HPDE6-E6E7 (cell line): ENCODE measurements around the gene GRID1.

Experiments used
- DNase-seq: peaks from one replicate; pipeline ENCODE4 v3.0.0; 2011; ENCODE audit warnings: missing footprints; ENCODE audit errors: extremely low spot score

Gene GRID1

DNA sequence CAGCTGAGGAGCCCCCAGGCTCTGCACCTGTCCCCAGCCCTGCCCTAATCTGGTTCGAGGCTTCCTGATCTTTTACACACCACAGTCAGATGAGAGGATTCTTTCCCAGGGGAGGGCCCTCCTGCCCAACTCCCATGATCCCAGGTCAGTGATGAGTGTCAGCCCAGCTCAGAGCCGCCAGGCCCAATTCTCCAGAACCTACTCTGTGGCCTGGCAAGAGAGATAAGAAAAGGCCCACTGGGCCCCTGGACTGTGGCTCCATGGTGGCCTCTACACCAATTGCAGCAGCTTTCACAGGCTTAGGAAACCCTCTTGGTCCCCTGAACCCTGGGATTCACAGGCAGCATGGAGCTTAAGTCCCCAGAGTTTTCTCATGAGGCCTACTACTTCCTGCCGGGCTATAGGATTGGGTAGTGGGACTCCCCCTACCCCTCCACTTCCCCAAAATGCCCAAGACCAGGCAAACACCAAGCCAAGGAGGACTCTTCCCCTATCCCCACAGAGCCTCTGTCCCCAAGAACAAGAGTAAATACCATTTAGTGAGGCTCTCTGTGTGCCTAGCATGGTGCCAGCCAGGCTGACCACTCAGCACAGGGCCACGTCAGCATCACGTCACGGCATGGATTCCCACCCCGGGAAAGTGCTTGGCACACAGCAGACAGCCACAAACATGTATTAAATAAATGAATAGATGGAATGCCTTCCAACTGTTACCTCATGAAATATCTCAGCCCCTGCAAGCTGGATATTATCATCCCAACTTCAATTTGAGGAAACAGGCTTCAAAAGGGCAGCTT is 100.0 kb downstream of the GRID1 start:
- no peak for DNase-seq

DNA sequence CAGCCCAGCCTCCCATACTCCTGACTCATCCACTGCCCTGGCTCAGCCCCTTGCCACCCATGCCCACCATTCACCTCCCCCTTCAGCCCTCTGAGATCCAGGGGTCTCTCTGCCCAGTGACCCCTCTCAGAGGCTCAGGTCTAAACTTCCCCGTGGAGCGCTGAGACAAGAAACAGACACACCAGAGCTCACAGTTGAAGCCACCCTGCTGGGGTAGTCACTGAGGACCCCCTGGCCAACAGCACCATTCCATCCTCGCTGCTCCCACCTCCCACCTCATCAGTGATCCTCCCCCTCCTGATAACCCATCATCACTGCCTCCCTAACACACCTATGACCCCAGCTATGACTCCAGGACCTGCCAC is 100.7 kb downstream of the GRID1 start:
- DNase-seq, result no peak

DNA sequence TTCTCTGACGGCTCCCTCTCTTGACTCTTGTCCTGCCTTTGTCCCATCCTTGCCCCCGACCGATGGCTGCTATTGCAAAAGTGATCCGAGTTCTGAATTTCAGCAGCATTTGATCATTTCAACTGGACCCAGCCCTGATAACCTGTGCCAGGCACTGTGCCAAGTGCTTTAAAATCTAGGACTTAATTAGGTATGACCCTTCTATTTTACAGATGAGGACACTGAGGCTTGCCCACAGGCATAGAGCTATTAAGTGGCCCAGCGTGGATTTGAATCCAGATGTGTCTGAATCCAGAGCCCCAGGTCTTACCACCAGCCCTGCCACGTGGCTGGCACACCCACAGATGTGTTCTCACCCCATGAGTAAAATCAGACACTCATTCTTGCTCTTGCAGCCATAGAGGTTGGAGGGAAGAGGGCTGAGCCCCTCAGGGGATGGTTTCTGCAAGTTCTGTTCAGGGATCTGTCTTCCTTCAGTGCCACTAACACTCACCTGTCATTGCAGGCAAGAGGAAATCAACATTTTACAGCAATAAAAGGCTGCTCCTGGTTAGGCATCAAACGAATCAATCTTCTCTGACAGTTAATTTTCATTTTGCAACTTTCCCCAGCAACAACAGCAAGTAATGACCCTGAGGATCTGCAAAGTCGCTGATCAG is 101.2 kb downstream of the GRID1 start:
- DNase-seq, result no peak

DNA sequence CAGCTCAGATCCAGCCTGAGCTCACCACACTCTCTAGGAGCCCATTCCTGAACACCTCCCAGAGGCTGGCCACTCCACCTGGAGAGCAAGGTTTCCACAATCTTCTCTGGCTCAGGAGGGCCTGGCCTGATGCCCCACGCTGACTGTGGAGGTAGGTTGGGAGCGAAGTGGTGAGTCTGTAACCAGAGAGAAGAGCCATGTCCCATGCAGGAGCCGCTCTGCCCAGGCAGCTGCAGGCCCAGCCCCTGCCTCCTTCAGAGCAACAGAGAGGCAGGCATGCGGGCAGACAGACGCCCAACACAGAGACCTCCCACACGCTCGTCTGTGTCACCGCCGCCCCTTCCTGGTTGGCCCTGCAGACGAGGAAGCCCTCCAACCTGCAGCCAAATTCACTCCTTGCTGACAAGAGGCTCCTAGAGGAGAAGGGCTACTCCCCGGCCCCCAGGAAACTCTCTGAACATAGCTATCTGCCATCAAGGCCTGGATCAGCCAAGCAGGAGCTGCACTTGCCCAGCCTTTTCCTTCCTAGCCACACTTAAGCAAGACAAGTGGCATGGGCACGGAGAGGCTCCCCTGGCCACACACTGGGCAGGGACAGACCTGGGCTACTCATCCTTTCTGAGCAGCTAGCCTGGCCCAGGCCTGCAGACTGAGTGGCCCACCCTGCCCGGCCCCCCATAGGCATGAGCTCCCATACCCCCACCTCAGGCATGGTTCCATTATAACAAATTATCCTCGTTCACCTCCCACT is 101.9 kb downstream of the GRID1 start:
- DNase-seq, result no peak

DNA sequence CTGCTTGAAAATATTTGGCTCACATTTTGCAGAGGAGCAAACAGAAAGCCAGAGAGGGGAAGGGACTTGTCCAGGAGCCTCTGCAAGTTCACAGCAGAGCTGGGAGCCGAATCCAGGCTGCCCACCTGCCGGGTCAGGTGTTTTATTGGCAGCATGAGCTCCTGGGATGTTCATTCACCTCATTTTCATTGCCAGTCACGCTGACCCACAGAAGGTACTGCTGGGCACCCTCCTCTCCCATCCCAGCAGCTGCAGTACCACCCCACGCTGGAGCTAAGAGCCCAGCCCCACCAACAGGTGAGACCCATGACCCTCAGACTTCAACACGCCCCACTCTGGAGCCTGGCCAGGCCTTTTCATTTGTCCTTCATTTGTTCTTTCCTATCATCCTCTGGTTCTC is 102.7 kb downstream of the GRID1 start:
- DNase-seq, result no peak

DNA sequence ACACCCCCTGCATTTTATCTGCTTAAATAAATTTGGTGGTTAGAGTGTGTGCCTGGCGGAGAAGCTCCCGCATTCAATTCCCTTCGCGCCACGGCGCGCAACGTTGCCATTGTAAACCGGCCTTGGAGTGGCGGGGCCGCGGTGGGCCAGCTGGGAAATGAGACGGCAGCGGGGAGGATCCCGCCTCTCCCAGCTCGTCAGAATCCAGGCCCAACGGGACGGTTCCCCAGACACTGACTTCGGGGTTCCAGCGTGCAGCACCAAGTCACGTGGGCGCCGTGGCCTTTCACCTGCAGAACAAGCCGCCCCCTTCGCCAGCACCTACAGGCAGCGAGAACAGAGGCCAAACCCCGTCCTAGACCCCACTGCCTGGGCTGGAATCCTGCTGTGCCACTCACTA is 103.4 kb downstream of the GRID1 start:
- DNase-seq, result no peak

DNA sequence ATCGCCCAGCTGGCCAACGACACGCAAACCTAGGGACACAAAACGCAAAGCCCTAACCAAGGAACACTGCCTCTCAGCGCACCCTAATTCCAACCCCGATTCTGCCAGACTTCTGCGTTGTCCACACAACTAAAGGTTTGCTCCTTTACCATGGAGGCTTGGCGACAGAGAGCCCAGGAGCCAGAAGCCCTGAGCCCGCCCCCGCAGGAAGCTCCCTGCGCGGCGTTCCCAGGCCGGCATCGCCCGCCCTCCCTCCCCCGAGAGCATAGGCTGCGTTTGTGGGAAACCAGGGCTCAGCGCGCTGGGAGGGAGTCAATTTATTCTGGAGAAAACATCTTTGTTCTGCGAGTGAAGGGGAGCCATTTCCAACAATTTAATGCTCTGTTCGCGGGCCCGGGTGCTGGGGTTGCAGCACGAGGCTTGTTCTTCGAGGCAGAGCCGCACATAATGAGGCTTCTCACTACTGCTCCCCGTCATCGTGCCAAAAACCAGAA is 103.9 kb downstream of the GRID1 start:
- no peak for DNase-seq

DNA sequence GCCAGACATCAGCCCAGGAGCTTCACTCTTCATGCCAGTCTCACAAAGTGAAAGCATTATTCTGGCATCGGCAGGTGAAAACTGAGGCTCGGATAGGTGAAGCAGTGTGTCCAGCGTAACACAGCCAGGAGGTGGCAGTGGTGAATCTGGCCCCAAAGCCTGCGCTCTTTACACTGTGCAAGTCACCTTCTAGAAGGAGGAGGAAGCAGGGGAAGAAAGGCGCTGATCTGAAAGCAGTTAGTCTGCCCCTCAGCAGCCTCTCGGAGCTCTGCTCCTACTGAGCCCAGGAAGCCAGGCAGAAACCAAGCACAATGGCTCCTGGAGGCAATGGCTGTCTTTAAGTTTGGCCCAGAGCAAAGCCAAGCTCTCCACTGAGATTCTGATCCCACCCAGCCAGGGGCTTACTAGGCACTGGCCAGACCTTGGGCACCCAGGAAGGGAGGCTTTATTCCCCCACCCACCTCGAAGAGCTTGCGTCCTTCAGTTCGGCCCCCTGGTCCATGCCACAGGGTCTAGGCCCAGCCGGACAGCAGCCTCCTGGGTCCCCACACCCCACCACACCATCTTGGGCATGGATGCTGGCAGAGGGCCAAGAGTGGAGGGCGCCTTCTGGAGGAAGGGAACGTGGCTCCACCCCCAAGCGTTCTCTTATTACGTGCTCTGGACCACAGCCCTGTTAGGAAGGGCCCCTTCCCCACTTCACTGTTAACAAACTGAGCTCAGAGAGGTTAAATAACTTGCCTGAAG is 104.5 kb downstream of the GRID1 start:
- peak; percentile 67 for DNase-seq

DNA sequence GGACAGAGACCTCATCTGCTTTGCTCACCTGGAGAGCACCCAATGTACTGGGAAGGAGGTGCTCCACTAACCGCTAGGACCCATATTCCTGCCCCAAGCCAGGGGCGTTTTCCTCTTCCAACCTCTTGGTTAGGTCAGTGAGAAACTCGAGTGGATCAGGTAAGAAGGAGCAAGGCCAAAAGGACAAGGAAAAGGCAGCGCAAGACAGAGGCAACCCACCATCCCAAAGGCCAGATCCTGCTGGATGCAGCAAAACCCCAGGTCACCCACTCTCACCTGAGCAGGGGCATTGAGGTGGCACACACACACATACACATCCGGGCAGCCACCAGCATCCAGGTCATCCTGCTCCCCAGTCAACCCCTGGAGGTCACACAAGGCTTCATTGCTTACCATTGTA is 105.1 kb downstream of the GRID1 start:
- DNase-seq, result no peak

DNA sequence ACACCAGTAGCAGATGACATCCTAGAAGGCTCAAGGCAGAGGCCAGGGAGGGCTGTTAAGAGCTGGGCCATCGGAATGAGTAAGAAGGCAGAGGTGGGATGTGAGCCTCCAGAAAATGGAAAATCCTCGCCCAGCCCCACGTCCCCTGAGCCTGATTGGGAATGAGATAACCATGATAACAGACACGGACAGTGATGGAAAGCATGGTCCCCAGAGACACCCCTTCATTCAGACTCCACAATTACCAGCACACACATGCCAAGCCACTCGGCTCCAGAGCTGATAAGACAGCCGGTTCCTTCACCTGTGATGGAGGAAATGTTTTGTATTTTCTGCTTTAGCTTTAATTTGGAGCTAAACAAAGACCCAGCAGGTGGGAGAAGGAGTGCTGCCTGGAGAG is 106.0 kb downstream of the GRID1 start:
- no peak for DNase-seq

DNA sequence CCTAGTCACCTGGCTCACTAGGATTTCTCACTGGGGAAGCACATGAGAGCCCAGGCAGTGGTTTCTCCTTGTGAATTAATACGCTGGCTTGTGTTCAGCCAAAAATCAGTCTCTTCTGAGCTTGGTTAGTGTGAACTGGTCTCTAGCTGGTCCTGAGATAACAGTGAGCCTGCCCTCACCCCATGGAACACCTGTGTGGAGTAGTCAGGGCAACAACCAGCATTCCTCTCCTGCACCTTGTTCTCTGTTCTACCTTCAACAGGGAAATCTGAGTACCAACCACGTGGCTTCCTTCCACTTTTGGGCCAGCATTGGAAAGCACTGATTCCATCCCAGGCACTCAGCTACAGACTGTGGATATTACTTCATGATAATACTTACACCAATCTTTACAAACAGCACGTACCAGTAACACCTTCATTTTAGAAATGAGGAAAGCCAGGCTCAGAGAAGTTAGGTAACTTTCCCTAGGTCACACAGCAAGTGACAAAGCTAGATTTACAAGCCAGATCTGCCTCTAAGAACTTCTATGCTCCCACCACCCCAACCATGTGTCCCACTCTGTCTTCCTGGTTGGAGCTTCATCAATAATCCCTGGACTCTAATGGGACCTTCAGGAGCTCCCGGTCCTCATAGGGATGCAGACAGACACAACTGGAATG is 106.6 kb downstream of the GRID1 start:
- no peak for DNase-seq

DNA sequence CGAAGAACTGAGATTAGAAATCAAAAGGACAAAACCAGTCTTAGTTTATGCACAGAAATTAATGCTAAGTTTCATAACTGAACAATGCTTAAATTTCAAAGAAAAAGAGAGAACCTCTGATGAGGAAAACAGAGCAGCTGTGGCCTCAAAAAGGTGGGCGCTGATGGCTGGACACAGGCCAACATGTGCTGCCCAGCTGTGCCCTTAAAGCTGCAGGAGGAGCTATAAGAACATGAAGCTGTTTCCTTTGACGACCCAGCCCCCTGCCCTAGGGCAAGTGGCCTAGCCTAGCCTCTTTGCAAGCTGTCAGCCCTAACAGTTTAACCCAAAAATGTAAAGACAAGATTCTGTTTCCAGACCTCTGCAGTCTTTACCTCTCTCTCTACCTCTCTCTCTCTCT is 107.7 kb downstream of the GRID1 start:
- DNase-seq, result no peak

DNA sequence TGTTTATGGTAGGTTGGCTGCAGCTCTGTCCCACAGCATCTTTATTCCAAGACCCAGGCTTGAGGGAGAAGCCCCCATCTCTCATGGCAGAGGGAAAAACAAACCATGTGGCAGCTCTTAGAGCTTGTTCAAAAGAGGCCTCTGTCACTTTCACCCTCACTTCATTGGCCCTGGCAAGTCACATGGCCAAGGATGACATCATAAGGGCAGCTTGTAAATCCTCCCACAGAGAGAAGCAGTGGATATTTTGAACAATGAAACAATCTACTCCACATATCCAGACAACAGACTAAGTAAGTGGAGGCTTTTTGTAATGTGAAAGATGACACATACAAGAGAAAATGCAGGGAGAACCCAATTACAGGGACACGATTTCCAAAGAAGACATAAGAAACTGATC is 108.1 kb downstream of the GRID1 start:
- DNase-seq, result no peak

DNA sequence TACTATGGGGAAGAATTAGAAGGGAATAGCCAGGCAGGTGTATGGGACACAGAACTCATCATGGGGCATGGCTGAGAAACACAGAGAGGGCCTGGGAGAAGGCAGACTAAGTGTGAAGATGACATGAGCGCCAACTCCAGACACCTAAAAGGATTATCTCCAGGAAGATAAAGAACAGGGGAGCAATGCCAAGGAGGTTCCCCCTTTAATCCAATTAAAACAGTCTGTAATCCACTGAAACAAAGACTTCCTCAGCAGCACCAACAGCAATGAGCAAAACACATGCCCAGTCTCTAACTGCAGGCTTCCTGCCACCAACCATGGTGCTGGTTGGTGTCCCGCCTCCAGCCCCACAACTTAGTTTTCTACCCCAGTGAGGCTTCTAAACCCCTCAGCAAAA is 108.9 kb downstream of the GRID1 start:
- DNase-seq, result no peak

DNA sequence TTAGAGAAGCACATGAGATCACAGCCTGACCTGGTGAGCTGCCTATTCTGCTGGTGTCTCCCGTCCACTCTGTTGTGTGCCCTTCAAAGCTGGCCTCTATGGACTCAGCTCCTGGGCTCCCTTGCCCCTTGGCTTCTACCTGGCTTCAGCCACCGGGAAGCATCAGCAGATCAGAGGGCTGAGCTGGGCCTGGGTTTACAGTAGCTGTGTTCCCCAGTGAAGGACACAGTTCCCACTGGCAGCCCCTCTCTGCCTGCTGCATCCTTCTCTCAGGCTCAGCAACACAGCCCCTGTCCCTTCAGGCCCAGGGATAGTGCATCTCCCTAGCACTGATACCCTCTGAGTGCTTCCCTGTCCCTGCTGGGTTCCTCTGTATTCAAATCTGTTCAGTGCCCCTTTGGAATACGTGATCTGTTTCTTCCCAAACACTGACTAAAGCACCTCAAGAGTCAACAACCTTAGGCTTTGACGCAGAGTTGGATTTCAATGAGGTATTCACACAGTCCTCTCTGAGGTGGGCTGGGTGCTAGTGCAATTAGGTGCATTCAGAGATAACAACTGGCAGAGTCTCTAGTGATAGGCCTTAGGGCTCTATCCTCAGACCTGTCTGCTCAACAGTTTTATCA is 109.8 kb downstream of the GRID1 start:
- no peak for DNase-seq

DNA sequence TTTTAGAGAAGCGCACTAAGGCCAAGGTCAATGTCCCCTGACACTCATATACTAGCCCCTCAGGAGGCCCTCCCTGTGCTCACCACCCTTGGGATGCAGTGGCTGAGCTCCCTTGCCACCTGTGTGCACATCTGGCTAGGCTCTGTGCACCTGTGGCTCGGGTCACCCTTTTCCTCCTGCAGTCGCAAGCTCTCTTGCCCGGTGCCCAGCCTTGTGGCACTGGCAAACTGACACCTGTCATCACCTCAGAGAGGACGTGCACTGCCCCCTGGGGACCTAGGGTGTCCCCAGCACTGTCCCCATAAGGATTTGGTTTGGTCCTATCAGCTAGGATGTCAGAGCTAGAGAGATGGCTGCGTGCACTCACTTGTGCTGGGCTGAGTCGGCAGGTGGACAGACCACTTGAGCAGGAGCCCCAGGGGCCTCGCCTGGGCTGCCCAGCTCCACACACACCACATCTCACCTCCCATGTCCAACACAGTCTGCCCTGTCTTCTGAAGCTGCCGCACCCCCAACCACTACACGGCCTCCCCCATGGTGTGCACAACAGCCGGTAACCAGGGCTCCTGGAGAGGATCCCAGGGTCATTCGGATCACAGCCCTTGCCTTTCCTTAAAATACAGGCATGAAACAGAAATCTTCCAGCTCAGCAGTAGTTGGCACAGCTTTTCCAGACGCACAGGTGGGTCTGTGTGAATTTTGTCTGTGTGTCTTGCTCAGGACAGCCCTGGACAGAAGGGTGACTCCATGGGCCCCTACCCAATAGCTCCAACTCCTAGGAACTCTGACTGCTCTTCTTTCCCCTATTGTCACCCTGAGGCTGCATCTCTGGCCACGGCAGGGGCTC is 111.0 kb downstream of the GRID1 start:
- DNase-seq, result no peak

DNA sequence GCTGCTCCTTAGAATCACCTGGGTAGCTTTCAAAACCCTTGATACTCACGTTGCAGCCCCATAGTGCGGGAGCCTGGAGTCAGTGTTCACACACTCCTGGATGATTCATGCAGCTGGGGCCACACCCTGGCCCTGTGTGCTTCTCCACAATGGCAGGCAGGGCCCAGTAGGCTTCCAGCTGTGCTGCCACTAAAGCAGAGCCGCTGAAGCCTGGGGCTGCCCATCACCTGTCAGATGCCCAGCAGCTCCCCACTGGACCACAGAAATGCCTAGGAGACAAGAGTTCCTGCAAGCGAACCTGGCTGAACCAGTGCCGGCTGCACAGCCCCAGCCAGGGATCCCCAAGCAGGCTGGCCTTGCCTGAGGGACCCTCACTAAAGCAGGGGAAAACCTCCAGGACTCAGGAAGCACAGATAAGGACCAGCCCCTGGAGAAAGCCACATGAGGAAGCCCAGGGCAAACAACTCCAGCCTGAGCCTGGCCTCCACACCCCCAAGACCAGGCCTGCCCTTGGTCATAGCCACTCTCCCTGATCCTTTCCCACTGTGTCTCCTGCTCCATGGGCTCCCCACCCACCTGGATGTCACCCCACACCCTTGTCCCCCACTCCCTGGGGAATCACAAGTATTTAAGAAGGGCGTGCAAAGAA is 111.9 kb downstream of the GRID1 start:
- peak; percentile 34 for DNase-seq

DNA sequence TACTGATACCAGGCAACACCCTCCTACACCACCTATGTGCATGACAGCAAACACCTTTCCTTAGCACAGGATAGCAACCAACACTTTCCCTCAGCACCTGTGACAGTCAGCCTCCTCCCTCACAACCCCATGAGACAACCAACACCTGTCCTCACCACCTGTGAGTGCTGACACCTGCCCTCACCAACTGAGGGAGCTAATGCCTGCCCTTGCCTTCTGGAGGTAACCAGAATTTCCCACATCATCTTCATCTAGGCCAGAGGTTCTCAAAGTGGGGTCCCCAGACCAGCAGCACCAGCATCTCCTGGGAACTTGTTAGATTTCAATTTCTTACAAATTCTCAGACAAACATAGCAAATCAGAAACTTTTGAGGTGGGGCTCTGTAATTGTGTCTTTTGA is 112.5 kb downstream of the GRID1 start:
- DNase-seq, result no peak
